HG02938 (cell line): ENCODE measurements around the gene GPC5.

ENCODE experiments used
- ATAC-seq: cut with Tn5 transposase; IDR thresholded peaks from one replicate; pipeline ENCODE4 v1.9.1; 2021; ENCODE audit warnings: mild to moderate bottlenecking, moderate library complexity; ENCODE audit not compliant: unreplicated experiment

Gene GPC5

GRCh38 chr13:92126399-92126798 lies 728.0 kb downstream of the GPC5 start:
- ATAC-seq = no peak

- no peak for ATAC-seq
Measured at GRCh38 chr13:92135509-92135908, 737.1 kb downstream of the GPC5 start.

- ATAC-seq = no peak
Measured at GRCh38 chr13:92136449-92137155, 738.2 kb downstream of the GPC5 start.

GRCh38 chr13:92137520-92137919 lies 739.1 kb downstream of the GPC5 start:
- ATAC-seq = no peak

- ATAC-seq = no peak
Measured at GRCh38 chr13:92143766-92144165, 745.3 kb downstream of the GPC5 start.

- ATAC-seq = no peak
Measured at GRCh38 chr13:92150606-92151005, 752.2 kb downstream of the GPC5 start.

- no peak for ATAC-seq
Measured at GRCh38 chr13:92158346-92158745, 759.9 kb downstream of the GPC5 start.

- ATAC-seq = no peak
Measured at GRCh38 chr13:92164822-92165221, 766.4 kb downstream of the GPC5 start.

GRCh38 chr13:92172191-92172590 lies 773.8 kb downstream of the GPC5 start:
- no peak for ATAC-seq

- ATAC-seq = no peak
Measured at GRCh38 chr13:92173254-92173653, 774.8 kb downstream of the GPC5 start.

- ATAC-seq = no peak
Measured at GRCh38 chr13:92175330-92175729, 776.9 kb downstream of the GPC5 start.

- ATAC-seq = no peak
Measured at GRCh38 chr13:92177966-92178365, 779.5 kb downstream of the GPC5 start.

- no peak for ATAC-seq
Measured at GRCh38 chr13:92179223-92179622, 780.8 kb downstream of the GPC5 start.

- peak; percentile 84 for ATAC-seq
Measured at GRCh38 chr13:92187378-92187989, 789.1 kb downstream of the GPC5 start.

- ATAC-seq = no peak
Measured at GRCh38 chr13:92188574-92188973, 790.2 kb downstream of the GPC5 start.

- no peak for ATAC-seq
Measured at GRCh38 chr13:92196591-92197256, 798.3 kb downstream of the GPC5 start.

- no peak for ATAC-seq
Measured at GRCh38 chr13:92197669-92198068, 799.2 kb downstream of the GPC5 start.

GRCh38 chr13:92218615-92219014 lies 820.2 kb downstream of the GPC5 start:
- ATAC-seq = no peak

GRCh38 chr13:92221916-92222315 lies 823.5 kb downstream of the GPC5 start:
- ATAC-seq = no peak

GRCh38 chr13:92224052-92224821 lies 825.8 kb downstream of the GPC5 start:
- no peak for ATAC-seq

GRCh38 chr13:92224825-92225224 lies 826.4 kb downstream of the GPC5 start:
- no peak for ATAC-seq
